Right ventricle myocardium inferior (tissue), 1 donor: Measurements from ENCODE around the gene FDXR. TPM values are rescaled to one million over a fixed set of nuclear protein-coding genes. Genes with fewer than 3 reads are reported as not detected.
A peak's percentile ranks its signal among the peaks of the same experiment; 100 is the strongest.

Source experiments
- ATAC-seq: fragments of 200-7000 bp; cut with Tn5 transposase; one replicate; pipeline ENCODE4 v1.9.1; 2020; ENCODE audit warnings: mild to moderate bottlenecking, moderate library complexity
- DNase-seq: peaks from one replicate; pipeline ENCODE4 v3.0.0; 2021; ENCODE audit errors: missing footprints
- intact Hi-C: fragments of 100-400 bp; cut with DNase I; formaldehyde crosslinking; loops from one replicate; pipeline ENCODE4 v1.11.0; 2022
- total RNA-seq: library from RNA; stranded (reverse); fragmentation: NEBNext Ultra II Directional; extraction: Animal tissue kit (Norgen Biotek cat#: 25700); gene quantifications from one replicate; pipeline ENCODE4 v1.2.1, GENCODE V29; 2021
- donor health status: DM: no; HTN: yes; CAD: no; lungs with severe emphysema.

The FDXR gene
- total RNA-seq, 1 donor from 2014 or later: 4.3 TPM

DNA sequence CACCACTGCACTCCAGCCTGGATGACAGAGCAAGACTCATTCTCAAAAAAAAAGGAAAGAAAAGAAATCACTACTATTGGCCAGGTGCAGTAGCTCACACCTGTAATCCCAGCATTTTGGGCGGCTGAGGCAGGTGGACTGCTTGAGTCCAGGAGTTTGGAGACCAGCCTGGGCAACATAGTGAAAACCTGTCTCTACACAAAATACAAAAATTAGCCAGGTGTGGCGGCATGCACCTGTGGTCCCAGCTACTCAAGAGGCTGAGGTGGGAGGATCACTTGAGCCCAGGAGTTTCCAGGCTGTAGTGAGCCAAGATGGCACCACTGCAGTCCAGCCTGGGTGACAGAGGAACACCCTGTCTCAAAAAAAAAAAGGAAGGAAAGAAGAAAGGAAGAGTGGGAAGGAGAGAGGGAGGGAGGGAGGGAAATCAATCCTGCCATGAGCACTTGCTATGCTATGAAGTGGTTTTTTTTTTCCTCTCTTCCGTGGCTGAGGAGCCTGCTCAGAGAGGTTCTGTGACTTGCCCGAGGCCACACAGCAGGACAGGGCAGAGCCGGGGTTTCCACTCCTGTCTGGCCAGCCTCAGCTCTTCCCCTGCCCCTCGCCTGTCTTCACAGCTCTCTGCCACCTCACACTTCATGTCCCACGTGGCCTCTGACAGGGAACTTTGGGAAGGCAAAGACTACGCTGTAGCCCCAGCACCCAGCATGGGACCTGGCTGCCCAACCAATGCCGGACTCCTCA lies 24.0 kb downstream of the FDXR start:
- ATAC-seq (no peak), DNase-seq (no peak)
- intact Hi-C loops: no loop called here

DNA sequence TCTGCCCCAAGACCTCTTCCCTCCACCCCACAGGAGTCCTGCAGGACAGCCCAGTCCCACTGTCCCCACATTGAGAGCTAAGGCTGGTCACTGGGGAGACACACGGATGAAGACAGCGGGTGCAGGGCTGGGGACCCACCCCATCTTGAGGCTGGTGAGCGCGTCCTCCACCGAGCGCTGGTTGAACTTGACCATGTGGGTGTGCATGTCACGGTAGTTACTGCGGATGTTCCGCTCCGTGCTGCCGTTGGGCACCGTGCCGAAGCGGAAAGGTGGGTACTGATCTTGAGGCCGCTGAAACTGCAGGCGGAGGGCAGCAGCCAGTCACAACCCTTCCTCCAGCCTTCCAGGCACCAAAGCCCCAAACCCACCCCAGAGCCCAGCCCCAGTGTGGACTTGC lies 26.2 kb downstream of the FDXR start:
- intact Hi-C loops: no loop called here
- no peak for DNase-seq
- no peak for ATAC-seq

DNA sequence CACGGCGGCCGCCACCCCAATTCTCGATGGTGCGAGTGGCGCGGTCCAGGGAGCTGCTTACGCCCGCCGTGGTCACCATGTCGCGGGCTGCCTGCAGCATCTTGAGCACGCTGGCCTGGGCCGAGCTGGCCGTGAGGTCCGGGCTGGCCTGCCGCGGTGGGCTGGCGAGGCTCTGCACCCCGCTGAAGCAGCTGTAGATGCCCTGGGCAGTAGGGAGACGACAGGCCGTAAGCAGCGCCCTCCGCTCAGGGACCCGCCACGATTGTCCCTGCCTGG lies 29.5 kb downstream of the FDXR start:
- intact Hi-C loops: loop anchor here (2.0 kb wide), 1 partner anchor 20 kb away; no protein-coding TSS in a partner anchor

DNA sequence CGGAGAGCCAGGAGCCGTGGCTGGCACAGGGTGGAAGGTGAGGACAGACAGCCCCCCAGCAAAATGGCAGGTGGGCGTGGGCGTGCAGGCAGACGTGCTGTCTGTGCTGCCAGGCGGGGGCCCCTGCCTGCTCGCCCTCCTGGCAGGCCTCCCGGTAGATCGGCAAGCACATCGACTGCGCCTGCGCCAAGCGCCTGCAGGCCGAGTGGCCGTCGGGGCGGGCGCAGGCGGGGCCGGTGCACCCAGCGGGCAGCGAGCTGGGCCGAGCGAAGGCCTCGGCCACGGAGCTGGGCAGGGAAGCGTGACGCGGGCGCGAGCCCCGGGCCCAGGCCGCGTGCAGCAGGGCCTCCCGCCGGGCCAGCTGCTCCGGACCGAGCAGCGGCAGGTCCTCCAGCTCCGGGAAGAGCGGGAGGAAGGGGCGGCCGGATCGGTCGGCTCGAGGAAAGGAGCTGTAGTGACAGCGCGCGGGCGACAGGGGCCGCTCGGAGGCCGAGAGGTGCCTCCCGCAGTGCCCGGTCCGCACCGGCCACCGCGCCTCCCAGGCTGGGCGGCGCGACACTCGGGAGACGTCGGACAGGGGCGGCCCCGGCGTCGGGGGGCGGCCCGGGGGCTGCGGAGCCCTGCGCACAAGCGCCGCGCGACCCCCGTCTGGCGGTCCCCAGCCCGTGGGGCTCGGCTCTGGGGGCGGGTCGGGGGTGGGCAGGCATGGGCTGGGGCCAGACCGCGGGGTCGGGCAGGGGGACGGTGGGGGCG lies 30.0 kb downstream of the FDXR start:
- peak; percentile 91 for DNase-seq
- ATAC-seq: peak; percentile 75
- intact Hi-C loops: loop anchor here (2.0 kb wide), 1 partner anchor 20 kb away; no protein-coding TSS in a partner anchor

More for the DNA sequence above, 29.5 kb downstream of the FDXR start:
- no peak for ATAC-seq
- DNase-seq: no peak

DNA sequence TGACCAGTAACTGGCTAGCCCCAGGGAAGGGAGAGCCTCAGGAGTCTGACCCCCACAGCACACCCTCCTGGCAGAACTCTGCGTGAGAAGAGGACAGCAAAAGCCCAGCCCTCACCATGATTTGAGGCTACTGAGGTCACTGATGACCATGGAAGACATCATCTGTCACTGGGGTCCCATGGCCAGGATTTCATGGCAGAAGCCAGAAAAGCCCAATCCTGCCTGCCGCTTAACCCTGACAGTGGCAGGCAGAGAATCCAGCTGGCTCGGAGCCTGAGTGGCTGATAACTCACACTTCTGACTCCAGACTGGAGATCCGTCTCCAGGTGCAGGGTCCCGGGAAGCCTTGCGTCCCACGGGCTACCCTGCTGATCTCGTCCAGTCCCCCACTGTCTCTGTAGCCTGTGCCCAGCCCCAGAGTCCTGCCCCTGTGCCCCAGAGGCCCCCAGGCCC lies 30.6 kb downstream of the FDXR start:
- DNase-seq (no peak), ATAC-seq (no peak)
- intact Hi-C loops: loop anchor here (2.0 kb wide), 1 partner anchor 21 kb away; no protein-coding TSS in a partner anchor

DNA sequence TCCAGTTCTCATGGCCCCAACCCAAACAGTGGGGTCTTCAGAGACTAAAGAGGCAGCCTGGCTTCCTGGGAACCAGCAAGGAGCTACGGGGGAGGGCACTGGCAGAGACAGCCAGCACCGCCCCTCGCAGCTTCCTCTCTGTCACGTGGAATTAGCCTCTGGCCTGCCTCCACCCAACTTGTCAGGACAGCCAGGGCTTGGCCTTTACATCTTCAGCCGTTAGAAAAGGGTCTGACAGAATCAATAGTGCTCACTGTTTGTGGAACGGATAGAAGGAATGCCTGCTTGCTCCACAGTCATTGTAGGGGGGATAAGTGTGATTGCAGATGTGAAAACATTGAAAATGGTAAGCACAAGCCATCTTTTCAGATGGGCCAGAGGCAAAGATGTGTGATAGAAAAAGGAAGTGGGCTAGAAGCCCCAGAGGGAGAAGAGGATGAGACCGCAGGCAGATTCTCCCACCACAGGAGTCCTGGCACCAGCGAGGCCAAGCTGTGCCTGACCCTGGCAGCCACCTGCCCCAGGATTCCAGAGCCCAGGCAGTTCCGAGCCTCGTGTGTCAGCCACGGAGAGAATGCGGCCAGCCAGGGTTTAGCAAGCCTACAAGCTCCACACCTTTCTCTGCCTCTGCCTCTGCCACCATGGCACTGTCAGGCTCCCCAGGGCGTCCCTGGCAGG lies 31.7 kb downstream of the FDXR start:
- intact Hi-C loops: no loop called here
- peak; percentile 86 for DNase-seq
- peak; percentile 77 for ATAC-seq

DNA sequence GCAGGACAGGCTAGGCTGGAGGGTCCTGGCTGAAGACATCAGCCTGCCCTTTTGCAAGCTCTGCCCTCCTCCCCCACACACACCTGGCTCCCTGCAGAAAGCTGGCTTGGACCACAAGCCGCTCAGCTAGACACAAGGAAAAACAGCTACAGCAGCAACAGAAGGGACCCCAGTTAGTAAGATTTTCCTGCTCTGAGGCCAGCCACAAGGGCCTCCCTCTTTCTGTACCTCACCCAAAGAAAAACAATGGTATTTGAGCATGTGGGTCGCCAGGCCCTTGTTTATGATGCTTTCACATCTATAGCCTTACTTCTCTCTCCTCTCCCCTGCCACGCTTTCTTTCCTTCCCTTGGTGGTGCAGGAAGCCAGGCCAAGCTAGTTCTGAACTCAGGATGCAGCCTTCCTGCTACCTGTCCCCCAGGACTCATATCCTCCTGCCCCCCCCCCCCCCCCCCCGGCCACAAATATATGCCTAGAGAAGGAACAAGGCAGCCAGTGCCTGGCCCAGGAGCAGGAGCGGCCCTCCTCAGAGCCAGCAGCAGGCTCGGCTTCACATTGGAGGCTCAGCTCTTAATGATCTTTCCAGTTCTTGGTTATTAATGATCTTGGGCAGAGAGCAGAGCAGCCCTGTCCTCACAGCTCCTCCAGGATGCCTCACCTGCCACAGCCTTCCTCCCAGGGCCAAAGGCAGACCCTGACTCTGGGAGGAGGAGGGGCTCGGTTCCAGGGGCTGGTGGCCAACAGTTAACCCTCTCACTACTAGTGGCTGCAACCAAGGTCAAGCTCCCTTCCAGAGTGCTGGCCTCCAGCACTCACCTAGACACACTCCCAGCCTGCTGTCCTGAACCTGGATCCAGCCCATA lies 32.6 kb downstream of the FDXR start:
- intact Hi-C loops: no loop called here
- no peak for DNase-seq
- no peak for ATAC-seq

DNA sequence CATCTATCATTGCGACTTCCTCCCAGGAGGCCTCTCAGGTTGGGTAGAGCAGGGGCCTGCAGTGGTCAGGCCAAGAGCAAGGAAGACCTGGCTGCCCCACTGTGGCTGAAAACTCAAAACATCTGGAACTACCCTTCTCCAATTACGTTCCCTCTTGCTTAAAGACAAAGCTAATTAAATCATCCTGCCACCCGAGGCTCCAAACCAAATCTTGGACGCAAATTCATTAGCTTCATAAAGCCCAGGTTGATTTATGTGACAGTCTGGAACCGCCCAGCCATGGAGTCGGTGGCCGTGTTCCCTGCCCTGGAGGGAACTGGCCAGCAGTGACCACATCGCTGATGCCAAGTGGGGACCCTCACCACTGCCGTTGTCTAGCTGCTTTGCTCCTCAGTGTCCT lies 34.5 kb downstream of the FDXR start:
- ATAC-seq: no peak
- intact Hi-C loops: no loop called here
- DNase-seq: no peak

DNA sequence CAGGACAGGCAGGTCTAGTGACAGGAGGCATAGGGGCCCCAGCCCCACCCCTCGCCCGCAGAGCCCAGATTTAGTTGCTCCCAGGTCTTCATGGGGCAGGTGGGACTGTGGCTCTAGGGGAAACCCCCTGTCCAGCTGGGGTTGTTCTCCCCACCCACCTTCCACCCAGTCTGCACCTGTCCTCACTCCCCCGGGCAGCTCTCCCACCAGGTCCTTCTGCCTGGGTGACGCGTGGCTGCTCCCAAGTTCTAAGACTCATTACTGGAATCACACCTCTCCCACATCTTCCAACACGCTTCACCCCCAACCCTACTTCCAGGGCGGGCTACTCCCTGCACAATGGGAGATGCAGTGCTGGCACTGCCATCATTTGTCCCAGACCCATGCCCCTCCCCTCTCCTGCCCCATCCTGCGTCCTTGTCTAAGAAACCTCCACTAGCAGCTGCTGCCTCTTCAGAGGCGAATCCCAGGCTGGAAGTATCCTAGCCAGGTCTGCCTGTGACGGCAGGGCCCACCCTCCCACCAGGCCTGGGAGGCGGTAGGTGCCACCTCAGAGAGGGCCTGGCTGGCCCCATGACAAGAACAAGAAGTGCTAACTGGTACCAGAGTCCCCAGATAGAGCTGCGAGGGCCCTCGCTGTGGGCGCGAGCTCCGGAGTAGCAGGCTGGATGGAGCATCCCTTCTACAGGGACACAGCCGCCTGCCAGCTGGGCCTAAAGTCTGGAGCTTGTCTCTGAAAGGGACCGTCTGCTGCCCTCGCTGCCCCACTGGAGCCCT lies 35.9 kb downstream of the FDXR start:
- DNase-seq: no peak
- intact Hi-C loops: no loop called here
- ATAC-seq: no peak

DNA sequence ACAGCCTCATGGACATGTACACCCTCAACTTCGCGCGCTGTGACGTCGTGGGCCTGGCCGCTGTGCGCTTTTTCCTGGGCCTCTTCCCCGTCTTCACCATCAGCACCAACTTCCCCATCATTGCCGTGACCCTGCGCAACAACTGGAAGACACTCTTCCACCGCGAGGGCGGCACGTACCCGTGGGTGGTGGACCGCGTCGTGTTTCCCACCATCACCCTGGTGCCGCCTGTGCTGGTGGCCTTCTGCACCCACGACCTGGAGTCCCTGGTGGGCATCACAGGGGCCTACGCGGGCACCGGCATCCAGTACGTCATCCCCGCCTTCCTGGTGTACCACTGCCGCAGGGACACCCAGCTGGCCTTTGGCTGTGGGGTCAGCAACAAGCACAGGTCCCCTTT lies 36.6 kb downstream of the FDXR start:
- intact Hi-C loops: no loop called here
- ATAC-seq: no peak
- DNase-seq: no peak

DNA sequence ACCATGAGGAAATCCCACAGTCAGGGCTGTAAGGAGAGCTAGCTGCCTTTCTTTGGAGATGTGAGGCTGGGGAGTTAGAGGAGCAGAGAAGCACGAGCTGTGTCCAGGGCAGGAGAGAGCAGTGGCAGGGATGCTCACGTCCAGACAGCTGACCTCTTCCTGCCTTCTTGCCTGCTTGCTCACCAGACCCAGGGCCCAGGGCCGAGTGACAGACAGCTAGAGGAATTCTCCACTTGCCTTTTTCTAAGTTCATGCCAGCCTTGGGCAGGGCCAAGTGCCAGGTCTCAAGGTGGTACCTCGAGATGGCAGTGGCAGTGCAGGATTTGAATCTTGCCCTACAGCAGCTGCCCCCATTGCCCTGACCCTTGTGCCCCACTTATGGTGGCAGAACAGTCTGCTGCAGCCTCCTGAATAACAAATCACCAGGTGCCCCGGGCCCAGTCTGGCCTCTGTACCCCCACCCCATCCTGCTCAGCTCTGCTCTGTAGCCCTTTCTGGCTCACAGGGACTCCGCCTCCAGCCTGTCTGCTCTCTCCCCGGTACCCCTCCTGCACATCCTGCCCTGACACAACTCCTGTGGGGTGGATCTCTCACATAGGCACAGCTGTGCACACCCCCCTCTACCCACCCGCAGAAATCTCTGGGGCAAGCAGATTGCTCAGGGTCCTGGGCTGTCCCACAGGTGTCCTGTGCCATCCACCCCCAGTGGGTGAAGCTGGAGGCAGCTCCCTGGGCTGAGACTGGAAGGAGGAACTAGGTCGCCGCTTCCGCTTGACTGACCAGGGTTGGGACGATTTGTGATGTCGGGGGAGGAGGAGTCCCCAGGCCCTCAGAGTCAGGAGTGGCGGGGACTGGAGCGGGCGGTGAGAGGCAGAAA lies 39.1 kb downstream of the FDXR start:
- ATAC-seq (no peak), DNase-seq (no peak)
- intact Hi-C loops: no loop called here

DNA sequence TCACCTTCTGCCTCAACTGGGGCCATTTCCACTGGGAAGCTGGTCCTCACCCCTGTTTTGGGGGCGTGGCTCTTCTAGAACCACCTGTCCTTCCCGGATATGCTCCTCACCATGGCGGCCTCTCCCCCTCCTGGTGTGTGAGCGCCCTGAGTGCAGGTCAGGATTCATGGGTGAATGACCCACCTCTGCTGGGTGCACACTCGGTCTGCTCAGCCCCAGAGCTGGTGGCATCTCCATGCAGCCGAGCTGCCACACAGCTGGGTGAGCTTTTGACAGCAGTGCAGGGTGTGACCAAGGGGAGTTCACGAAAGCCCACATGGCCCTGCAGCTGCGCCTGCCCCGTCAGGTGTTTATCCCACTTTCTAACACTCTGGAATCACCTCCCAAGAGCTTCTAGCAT lies 40.4 kb downstream of the FDXR start:
- ATAC-seq (no peak), DNase-seq (no peak)
- intact Hi-C loops: no loop called here

DNA sequence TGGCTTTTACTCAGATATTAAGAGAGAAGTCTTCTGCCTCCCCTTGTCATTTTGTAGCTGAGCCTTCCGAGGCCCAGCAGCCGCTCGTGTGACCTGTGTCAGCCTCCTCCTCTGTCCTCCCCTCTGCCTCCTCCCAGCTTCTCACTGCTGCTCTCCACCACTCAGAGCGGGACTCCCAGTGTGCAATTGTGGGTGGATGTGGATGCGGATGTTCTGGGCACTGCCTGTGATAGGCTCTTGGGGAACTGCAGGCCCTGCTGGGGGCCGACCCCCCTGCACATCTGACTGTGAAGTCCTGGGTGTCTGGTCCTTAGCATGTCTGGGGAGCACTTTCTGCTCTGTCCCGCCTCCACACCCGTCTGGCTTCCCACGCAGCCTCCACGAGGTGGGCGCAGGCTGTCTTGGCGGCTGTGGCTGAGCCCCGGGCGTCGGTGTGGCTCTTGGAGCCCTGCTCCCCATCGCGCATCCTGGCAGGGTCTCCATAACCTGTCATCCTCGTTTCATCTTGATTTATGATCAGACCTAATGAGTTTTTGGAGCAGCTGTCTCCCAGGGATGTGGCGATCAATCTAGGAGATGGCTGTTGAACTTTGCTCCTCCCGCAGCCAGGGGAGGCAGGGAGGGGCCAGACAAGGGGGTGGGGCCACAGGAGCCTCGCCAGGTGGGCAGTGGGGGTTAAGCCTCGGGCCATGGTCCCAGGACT lies 41.2 kb downstream of the FDXR start:
- no peak for DNase-seq
- ATAC-seq: no peak
- intact Hi-C loops: no loop called here

DNA sequence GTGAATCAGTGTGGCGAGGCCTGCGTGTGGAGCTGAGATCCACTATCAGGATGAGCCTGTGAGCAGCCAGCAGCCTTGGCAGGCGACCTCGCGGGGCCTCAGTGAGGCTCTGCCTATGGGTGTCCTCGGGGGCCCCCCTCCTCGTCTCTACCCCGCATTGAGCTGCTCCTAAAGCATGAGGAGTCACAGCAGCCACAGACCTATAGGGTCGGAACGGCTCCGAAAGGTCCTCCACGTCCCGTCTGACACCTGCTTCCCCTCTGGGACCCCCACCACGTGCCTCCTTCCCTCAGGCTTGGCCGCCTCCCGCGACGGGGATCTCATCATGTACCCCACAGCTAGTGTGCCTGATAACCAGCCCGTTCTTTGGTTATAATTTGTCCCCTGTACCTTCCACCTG lies 41.9 kb downstream of the FDXR start:
- DNase-seq: no peak
- intact Hi-C loops: no loop called here
- no peak for ATAC-seq

DNA sequence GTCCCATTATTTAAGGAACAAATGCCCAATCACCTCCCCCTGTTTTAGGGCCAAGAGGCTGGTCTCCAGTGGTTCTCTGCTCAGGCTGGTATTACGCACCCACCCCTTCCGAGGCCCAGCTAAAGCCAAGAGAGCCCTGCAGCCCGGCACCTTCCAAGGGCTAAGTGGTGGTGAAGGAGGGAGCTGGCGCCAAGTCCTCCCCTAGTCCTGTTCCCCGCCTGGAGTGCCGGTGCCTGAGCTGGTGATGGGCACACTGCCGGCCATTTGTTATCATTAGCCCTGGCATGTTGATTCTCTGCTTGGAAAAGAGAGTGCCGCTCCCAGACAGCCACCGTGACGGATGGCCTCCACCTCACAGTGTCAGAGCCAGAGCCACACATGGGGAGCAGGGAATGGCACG lies 45.0 kb downstream of the FDXR start:
- intact Hi-C loops: no loop called here
- ATAC-seq: no peak
- DNase-seq: no peak

DNA sequence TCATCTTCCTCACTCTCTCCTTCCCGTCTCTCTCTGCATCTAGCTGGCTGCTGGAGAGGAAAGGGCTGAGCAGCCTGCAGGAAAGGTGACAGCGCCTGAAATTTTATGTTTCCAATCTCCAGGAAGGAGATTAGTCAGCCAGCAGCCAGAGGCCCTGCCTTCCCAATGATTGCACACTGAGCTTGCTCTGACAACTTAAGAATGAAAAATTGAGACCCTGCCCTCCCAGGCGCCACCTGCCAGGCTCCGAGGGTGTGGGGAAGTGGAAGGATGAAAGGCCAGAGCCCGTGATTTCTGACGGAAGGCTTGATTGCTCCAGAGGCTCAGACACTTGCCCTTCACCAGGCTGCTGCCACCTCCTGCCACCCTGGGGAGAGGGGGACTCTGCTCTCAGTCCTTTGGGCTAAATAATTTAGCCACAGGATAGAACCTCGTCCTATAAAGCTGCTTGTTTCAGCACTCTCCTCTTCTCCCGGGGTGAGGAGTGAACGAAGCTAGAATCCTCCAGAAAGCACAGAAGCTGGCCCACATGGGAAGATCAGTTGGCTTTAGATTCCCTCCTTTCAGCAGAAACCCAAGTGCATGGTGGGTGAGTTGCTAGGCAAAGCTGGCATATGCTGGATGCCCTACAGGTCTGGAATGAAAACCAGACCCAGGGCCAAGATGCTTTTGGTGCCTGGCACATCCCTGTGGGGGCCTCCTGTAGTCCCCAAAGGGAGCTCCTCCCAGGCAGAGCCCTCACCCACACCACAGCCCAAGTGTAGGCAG lies 46.7 kb downstream of the FDXR start:
- no peak for DNase-seq
- intact Hi-C loops: no loop called here
- no peak for ATAC-seq
